HL-60 (cell line): ENCODE data around the gene ZSCAN1.

ENCODE experiments used
- DNase-seq, 2 experiments: peaks; one replicate each; pipeline ENCODE4 v3.0.0-alpha.2; 2010 to 2020; ENCODE audit warnings: low read depth in 1 of 2, low spot score in 1 of 2
- H3K27ac ChIP-seq: fragments of 250-450 bp; sonication (Bioruptor Pico); replicated peaks from 2 replicates; pipeline ENCODE4 v1.5.1; 2020; ENCODE audit warnings: mild to moderate bottlenecking, moderate library complexity
- H3K27me3 ChIP-seq: fragments of 250-450 bp; sonication (Bioruptor Pico); 2 replicates; pipeline ENCODE4 v1.5.1; 2021; ENCODE audit warnings: mild to moderate bottlenecking, moderate library complexity; ENCODE audit not compliant: insufficient read depth, poor library complexity, severe bottlenecking
- H3K4me3 ChIP-seq: replicated peaks from 2 replicates; pipeline ENCODE4 v1.5.1; 2011; ENCODE audit warnings: mild to moderate bottlenecking, control low read depth, low read length; ENCODE audit not compliant: insufficient read depth
- CTCF ChIP-seq: IDR thresholded peaks from one replicate; pipeline ENCODE4 v1.5.1; 2011; ENCODE audit warnings: low read length, control low read depth, inconsistent platforms; ENCODE audit not compliant: insufficient read depth
- GABPA ChIP-seq: IDR thresholded peaks from 2 replicates; pipeline ENCODE4 v1.6.1; 2012; ENCODE audit warnings: low read depth
- POLR2AphosphoS5 ChIP-seq: IDR thresholded peaks from 2 replicates; pipeline ENCODE4 v1.6.1; 2012; ENCODE audit warnings: low read depth
- SPI1 ChIP-seq: IDR thresholded peaks from 2 replicates; pipeline ENCODE4 v1.6.1; 2012; ENCODE audit warnings: low read depth, mild to moderate bottlenecking, borderline replicate concordance
- TF ChIP-seq, protein P1 (sequence below): IDR thresholded peaks from 2 replicates; pipeline ENCODE4 v1.6.1; 2012; ENCODE audit warnings: low read depth; ENCODE audit not compliant: insufficient replicate concordance

The ZSCAN1 gene

GRCh38 chr19:58009301-58009665, 24.5 kb upstream of the ZSCAN1 start:
- peak overlapping the region; percentile 78 for H3K4me3 ChIP-seq
- no peak for TF ChIP-seq CTCF
- TF ChIP-seq, protein P1, sequence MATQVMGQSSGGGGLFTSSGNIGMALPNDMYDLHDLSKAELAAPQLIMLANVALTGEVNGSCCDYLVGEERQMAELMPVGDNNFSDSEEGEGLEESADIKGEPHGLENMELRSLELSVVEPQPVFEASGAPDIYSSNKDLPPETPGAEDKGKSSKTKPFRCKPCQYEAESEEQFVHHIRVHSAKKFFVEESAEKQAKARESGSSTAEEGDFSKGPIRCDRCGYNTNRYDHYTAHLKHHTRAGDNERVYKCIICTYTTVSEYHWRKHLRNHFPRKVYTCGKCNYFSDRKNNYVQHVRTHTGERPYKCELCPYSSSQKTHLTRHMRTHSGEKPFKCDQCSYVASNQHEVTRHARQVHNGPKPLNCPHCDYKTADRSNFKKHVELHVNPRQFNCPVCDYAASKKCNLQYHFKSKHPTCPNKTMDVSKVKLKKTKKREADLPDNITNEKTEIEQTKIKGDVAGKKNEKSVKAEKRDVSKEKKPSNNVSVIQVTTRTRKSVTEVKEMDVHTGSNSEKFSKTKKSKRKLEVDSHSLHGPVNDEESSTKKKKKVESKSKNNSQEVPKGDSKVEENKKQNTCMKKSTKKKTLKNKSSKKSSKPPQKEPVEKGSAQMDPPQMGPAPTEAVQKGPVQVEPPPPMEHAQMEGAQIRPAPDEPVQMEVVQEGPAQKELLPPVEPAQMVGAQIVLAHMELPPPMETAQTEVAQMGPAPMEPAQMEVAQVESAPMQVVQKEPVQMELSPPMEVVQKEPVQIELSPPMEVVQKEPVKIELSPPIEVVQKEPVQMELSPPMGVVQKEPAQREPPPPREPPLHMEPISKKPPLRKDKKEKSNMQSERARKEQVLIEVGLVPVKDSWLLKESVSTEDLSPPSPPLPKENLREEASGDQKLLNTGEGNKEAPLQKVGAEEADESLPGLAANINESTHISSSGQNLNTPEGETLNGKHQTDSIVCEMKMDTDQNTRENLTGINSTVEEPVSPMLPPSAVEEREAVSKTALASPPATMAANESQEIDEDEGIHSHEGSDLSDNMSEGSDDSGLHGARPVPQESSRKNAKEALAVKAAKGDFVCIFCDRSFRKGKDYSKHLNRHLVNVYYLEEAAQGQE = no peak
- TF ChIP-seq SPI1 = no peak
- TF ChIP-seq GABPA = no peak
- TF ChIP-seq POLR2AphosphoS5 = no peak
- H3K27me3 ChIP-seq = no peaks in the 10 kb centered on the region
- DNase-seq = no peak
- peak overlapping the region; percentile 80 for H3K27ac ChIP-seq

- peak; percentile 71; the same call in 1 of the 2 replicates for TF ChIP-seq POLR2AphosphoS5
- no peak for TF ChIP-seq CTCF
- no peak for TF ChIP-seq SPI1
- peak; percentile 85 to 91 for DNase-seq
- peak overlapping the region; percentile 78 for H3K4me3 ChIP-seq
Observed at GRCh38 chr19:58009666-58010301, 24.0 kb upstream of the ZSCAN1 start.

GRCh38 chr19:58010507-58010906, 23.3 kb upstream of the ZSCAN1 start:
- Histone ChIP-seq H3K27me3 (no peaks in the 10 kb centered on the region), H3K4me3 (no peak overlapping the region), H3K27ac (no peak overlapping the region)
- TF ChIP-seq POLR2AphosphoS5 = no peak
- TF ChIP-seq GABPA = no peak
- TF ChIP-seq SPI1 = no peak
- TF ChIP-seq CTCF = no peak
- TF ChIP-seq, protein P1 = no peak
- no peak for DNase-seq

More at GRCh38 chr19:58009666-58010301, 24.0 kb upstream of the ZSCAN1 start:
- Histone ChIP-seq H3K27ac (peak overlapping the region; percentile 80), H3K27me3 (no peaks in the 10 kb centered on the region)

GRCh38 chr19:58014141-58014540, 19.7 kb upstream of the ZSCAN1 start:
- H3K27ac ChIP-seq = no peak overlapping the region
- DNase-seq = no peak
- no peak overlapping the region for H3K4me3 ChIP-seq
- no peaks in the 10 kb centered on the region for H3K27me3 ChIP-seq
- TF ChIP-seq, protein P1 = no peak
- TF ChIP-seq CTCF = no peak
- no peak for TF ChIP-seq POLR2AphosphoS5
- no peak for TF ChIP-seq GABPA
- TF ChIP-seq SPI1 = no peak
